H1 (cell line): ENCODE data around the gene METTL9.

Experiments used
- CHD2 ChIP-seq: IDR thresholded peaks from 2 replicates; pipeline ENCODE4 v1.6.1; 2012; ENCODE audit warnings: low read length, improper control_type of control experiment
- CTBP2 ChIP-seq: IDR thresholded peaks from 2 replicates; pipeline ENCODE4 v1.7.0; 2011; ENCODE audit warnings: borderline replicate concordance, mild to moderate bottlenecking, moderate library complexity, mixed read lengths, low read length; ENCODE audit not compliant: insufficient read depth, insufficient read length
- CTCF ChIP-seq, 3 experiments: IDR thresholded peaks; 1 replicate in 2 of 3; 2 replicates in 1 of 3; pipeline versions ENCODE4 v1.5.1 to v1.6.1; 2011; ENCODE audit warnings: low read length in 3 of 3, mild to moderate bottlenecking in 3 of 3, inconsistent platforms in 2 of 3, low read depth in 1 of 3, moderate library complexity in 1 of 3; ENCODE audit not compliant: insufficient read depth in 1 of 3; ENCODE audit errors: control extremely low read depth in 1 of 3
- EZH2 ChIP-seq: fragments of 200-600 bp; sonication (generic); IDR thresholded peaks from 2 replicates; pipeline ENCODE4 v1.7.1; 2012; ENCODE audit warnings: low read depth, mild to moderate bottlenecking, moderate library complexity, low read length, inconsistent platforms; ENCODE audit not compliant: severe bottlenecking
- GTF2F1 ChIP-seq: IDR thresholded peaks from 2 replicates; pipeline ENCODE4 v1.6.1; 2012; ENCODE audit warnings: low read depth, low read length, improper control_type of control experiment, borderline replicate concordance
- POLR2A ChIP-seq, 2 experiments: IDR thresholded peaks; 1 replicate in 1 of 2; 2 replicates in 1 of 2; pipeline ENCODE4 v1.6.1; 2011; ENCODE audit warnings: low read depth in 2 of 2, low read length in 2 of 2, mild to moderate bottlenecking in 2 of 2; ENCODE audit errors: control extremely low read depth in 1 of 2
- RAD21 ChIP-seq, 2 experiments: IDR thresholded peaks in 1 of 2; conservative IDR thresholded peaks in 1 of 2; 2 replicates each; pipeline ENCODE4 v1.6.1; 2011; ENCODE audit warnings: low read depth in 2 of 2, low read length in 2 of 2, improper control_type of control experiment in 1 of 2, inconsistent platforms in 1 of 2, mild to moderate bottlenecking in 1 of 2, moderate library complexity in 1 of 2
- RXRA ChIP-seq: IDR thresholded peaks from 2 replicates; pipeline ENCODE4 v1.6.1; 2011; ENCODE audit warnings: low read depth, mild to moderate bottlenecking, low read length, moderate library complexity; ENCODE audit not compliant: insufficient read depth
- SP1 ChIP-seq: IDR thresholded peaks from 2 replicates; pipeline ENCODE4 v1.6.1; 2011; ENCODE audit warnings: low read depth, low read length
- SRF ChIP-seq: IDR thresholded peaks from 2 replicates; pipeline ENCODE4 v1.6.1; 2011; ENCODE audit warnings: mild to moderate bottlenecking, low read depth, low read length, moderate library complexity
- USF2 ChIP-seq: IDR thresholded peaks from 2 replicates; pipeline ENCODE4 v1.6.1; 2011; ENCODE audit warnings: low read length, improper control_type of control experiment
- YY1 ChIP-seq: IDR thresholded peaks from 2 replicates; pipeline ENCODE4 v1.6.1; 2011; ENCODE audit warnings: low read depth, mild to moderate bottlenecking, low read length

GRCh38 chr16:21589551-21589950, 9.8 kb upstream of the METTL9 start:
- TF ChIP-seq CTCF (IDR thresholded peaks at IDR 0.05; ENCODE audit: control extremely low read depth in 1 of 3, insufficient read depth in 1 of 3, low read depth in 1 of 3, low read length in 3 of 3) (no peak), SRF (no peak), SP1 (no peak), GTF2F1 (no peak), YY1 (no peak), USF2 (no peak), EZH2 (no peak), CTBP2 (no peak), POLR2A (IDR thresholded peaks at IDR 0.05; ENCODE audit: control extremely low read depth in 1 of 2, low read depth in 2 of 2, low read length in 2 of 2) (no peak), RXRA (no peak), RAD21 (IDR thresholded peaks at IDR 0.05 in 1 of 2, conservative IDR thresholded peaks at IDR 0.05 in 1 of 2; ENCODE audit: low read depth in 2 of 2, low read length in 2 of 2) (no peak), CHD2 (no peak)
